Umbilical cord (tissue), 1 donor: Measurements from ENCODE around the gene TRIM45. TPM values are rescaled to one million over a fixed set of nuclear protein-coding genes. Genes with fewer than 3 reads are reported as not detected.

Experiments
- total RNA-seq: library from RNA; depleted of rRNA; stranded (reverse); fragments of >200 nt; gene quantifications from one replicate; pipeline ENCODE4 v1.2.3, GENCODE V29; 2014; ENCODE audit warnings: low replicate concordance; ENCODE audit not compliant: insufficient read depth

TRIM45 gene
- total RNA-seq, 1 donor from 2014 or later: 12.0 TPM

Other genes starting within 250 kb of the TRIM45 start
- 75.8 TPM for gene PTGFRN, start 211.8 kb downstream of the TRIM45 start, total RNA-seq
- 0.48 TPM for gene CD101, start 120.0 kb downstream of the TRIM45 start, total RNA-seq
- gene TTF2, start 61.4 kb downstream of the TRIM45 start, total RNA-seq: 16.1 TPM
- gene VTCN1, start 89.2 kb upstream of the TRIM45 start, total RNA-seq: 0.96 TPM
- 69.8 TPM for gene MAN1A2, start 245.7 kb upstream of the TRIM45 start, total RNA-seq